Cardiac muscle cell (in vitro differentiated cells and primary cell): ENCODE data around the gene RPS3. TPM values are rescaled to one million over a fixed set of nuclear protein-coding genes. Genes with fewer than 3 reads are reported as not detected.

Source experiments
- DNase-seq, 2 donors: peaks; one replicate each; pipeline versions ENCODE4 v3.0.0 to v3.0.0-alpha.2; 2010 to 2017; ENCODE audit warnings: low read depth in 1 of 2, low spot score in 1 of 2
- H3K27ac ChIP-seq: fragments of 200-600 bp; sonication (generic); 2 replicates; pipeline ENCODE4 v1.5.1; 2016
- H3K27me3 ChIP-seq: fragments of 200-600 bp; sonication (generic); 2 replicates; pipeline ENCODE4 v1.6.0; 2016; ENCODE audit warnings: control low read depth
- H3K36me3 ChIP-seq: fragments of 200-600 bp; sonication (generic); 2 replicates; pipeline ENCODE4 v1.5.1; 2016; ENCODE audit warnings: control low read depth
- H3K4me1 ChIP-seq: fragments of 200-600 bp; sonication (generic); 2 replicates; pipeline ENCODE4 v1.8.1; 2017; ENCODE audit warnings: low read depth, mild to moderate bottlenecking, mixed run types
- H3K4me3 ChIP-seq: fragments of 200-600 bp; sonication (generic); 2 replicates; pipeline ENCODE4 v1.5.1; 2016; ENCODE audit warnings: mild to moderate bottlenecking
- H3K9me3 ChIP-seq: fragments of 200-600 bp; sonication (generic); 2 replicates; pipeline ENCODE4 v1.5.1; 2017; ENCODE audit warnings: low read depth, mild to moderate bottlenecking, control low read depth
- CTCF ChIP-seq: IDR thresholded peaks from 2 replicates; pipeline ENCODE4 v1.5.1; 2012; ENCODE audit warnings: low read depth, mild to moderate bottlenecking, low read length
- polyA plus RNA-seq: library from polyadenylated mRNA; unstranded; fragments of >200 nt; fragmentation: Nextera tagmentation; extraction: Ambion mirVana; gene quantifications from 2 replicates; pipeline ENCODE4 v1.2.1, GENCODE V29; 2016
- total RNA-seq: library from RNA; depleted of rRNA; stranded (reverse); fragments of >200 nt; gene quantifications from 2 replicates; pipeline ENCODE4 v1.2.3, GENCODE V29; 2016

Gene RPS3
- total and polyA plus RNA-seq, 2 experiments from 2014 or later = 951 to 974 TPM

- Histone ChIP-seq H3K4me3 (no peak overlapping the region), H3K27ac (no peak overlapping the region), H3K4me1 (no peaks in the 10 kb centered on the region), H3K27me3 (peaks cover 11% of the 10 kb centered on the region), H3K9me3 (no peaks in the 10 kb centered on the region), H3K36me3 (no peaks in the 10 kb centered on the region)
- no peak for DNase-seq
- TF ChIP-seq CTCF = no peak
Measured at GRCh38 chr11:75454987-75455386, 55.7 kb downstream of the RPS3 start.

Other genes with a start within 250 kb of the RPS3 start
- gene SLCO2B1, start 248.4 kb upstream of the RPS3 start, total RNA-seq = not detected in 2 replicates
- 0.07 TPM in 1 of 2 replicates, not detected in the other for gene SLCO2B1, start 248.4 kb upstream of the RPS3 start, polyA plus RNA-seq
- gene TPBGL, start 158.7 kb upstream of the RPS3 start, total RNA-seq = 0.18 and 0.21 TPM in 2 replicates
- gene TPBGL, start 158.7 kb upstream of the RPS3 start, polyA plus RNA-seq = 0.07 and 0.56 TPM in 2 replicates
- gene ARRB1, start 47.9 kb upstream of the RPS3 start, total RNA-seq = 8.7 and 10.7 TPM in 2 replicates
- gene ARRB1, start 47.9 kb upstream of the RPS3 start, polyA plus RNA-seq = 4.5 and 8.3 TPM in 2 replicates
- 2.2 and 2.7 TPM in 2 replicates for gene KLHL35, start 33.7 kb downstream of the RPS3 start, total RNA-seq
- 2.6 and 3.4 TPM in 2 replicates for gene KLHL35, start 33.7 kb downstream of the RPS3 start, polyA plus RNA-seq
- 5.8 and 19.4 TPM in 2 replicates for gene GDPD5, start 126.4 kb downstream of the RPS3 start, total RNA-seq
- gene GDPD5, start 126.4 kb downstream of the RPS3 start, polyA plus RNA-seq = 6.6 and 16.6 TPM in 2 replicates
- 955 and 1,181 TPM in 2 replicates for gene SERPINH1, start 162.7 kb downstream of the RPS3 start, total RNA-seq
- 441 and 444 TPM in 2 replicates for gene SERPINH1, start 162.7 kb downstream of the RPS3 start, polyA plus RNA-seq